HL-60 (cell line): ENCODE measurements around the gene FOXO1.

ENCODE experiments used
- DNase-seq, 2 experiments: peaks; one replicate each; pipeline ENCODE4 v3.0.0-alpha.2; 2010 to 2020; ENCODE audit warnings: low read depth in 1 of 2, low spot score in 1 of 2
- H3K27ac ChIP-seq: fragments of 250-450 bp; sonication (Bioruptor Pico); replicated peaks from 2 replicates; pipeline ENCODE4 v1.5.1; 2020; ENCODE audit warnings: mild to moderate bottlenecking, moderate library complexity
- H3K27me3 ChIP-seq: fragments of 250-450 bp; sonication (Bioruptor Pico); 2 replicates; pipeline ENCODE4 v1.5.1; 2021; ENCODE audit warnings: mild to moderate bottlenecking, moderate library complexity; ENCODE audit not compliant: insufficient read depth, poor library complexity, severe bottlenecking
- H3K4me3 ChIP-seq: replicated peaks from 2 replicates; pipeline ENCODE4 v1.5.1; 2011; ENCODE audit warnings: mild to moderate bottlenecking, control low read depth, low read length; ENCODE audit not compliant: insufficient read depth
- GABPA ChIP-seq: IDR thresholded peaks from 2 replicates; pipeline ENCODE4 v1.6.1; 2012; ENCODE audit warnings: low read depth
- POLR2AphosphoS5 ChIP-seq: IDR thresholded peaks from 2 replicates; pipeline ENCODE4 v1.6.1; 2012; ENCODE audit warnings: low read depth
- SPI1 ChIP-seq: IDR thresholded peaks from 2 replicates; pipeline ENCODE4 v1.6.1; 2012; ENCODE audit warnings: low read depth, mild to moderate bottlenecking, borderline replicate concordance
- TF ChIP-seq, protein P1 (sequence below): IDR thresholded peaks from one replicate; pipeline ENCODE4 v1.5.1; 2011; ENCODE audit warnings: low read length, control low read depth, inconsistent platforms; ENCODE audit not compliant: insufficient read depth
- TF ChIP-seq, protein P2 (sequence below): IDR thresholded peaks from 2 replicates; pipeline ENCODE4 v1.6.1; 2012; ENCODE audit warnings: low read depth; ENCODE audit not compliant: insufficient replicate concordance

FOXO1 gene

DNA sequence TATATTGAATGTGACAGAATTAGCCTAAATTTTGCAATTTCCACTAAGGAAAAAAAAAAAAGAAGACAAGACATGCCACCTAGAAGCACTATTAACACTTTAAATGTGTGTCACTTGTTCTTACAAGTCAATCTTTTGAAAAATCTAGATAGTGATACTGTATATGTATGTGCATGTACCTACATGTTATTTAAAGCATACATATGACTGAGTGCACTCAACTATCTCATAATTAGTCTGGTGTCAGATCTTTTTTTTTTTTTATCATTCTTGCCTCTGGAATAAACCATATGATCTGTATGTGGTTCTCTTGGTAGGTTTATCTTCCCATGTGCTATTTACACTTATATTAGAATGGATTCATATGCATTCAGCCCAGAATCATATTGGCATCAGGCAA is 62.3 kb downstream of the FOXO1 start:
- no peak overlapping the region for H3K27ac ChIP-seq
- TF ChIP-seq GABPA (no peak), SPI1 (no peak), POLR2AphosphoS5 (no peak)
- TF ChIP-seq, protein P1, sequence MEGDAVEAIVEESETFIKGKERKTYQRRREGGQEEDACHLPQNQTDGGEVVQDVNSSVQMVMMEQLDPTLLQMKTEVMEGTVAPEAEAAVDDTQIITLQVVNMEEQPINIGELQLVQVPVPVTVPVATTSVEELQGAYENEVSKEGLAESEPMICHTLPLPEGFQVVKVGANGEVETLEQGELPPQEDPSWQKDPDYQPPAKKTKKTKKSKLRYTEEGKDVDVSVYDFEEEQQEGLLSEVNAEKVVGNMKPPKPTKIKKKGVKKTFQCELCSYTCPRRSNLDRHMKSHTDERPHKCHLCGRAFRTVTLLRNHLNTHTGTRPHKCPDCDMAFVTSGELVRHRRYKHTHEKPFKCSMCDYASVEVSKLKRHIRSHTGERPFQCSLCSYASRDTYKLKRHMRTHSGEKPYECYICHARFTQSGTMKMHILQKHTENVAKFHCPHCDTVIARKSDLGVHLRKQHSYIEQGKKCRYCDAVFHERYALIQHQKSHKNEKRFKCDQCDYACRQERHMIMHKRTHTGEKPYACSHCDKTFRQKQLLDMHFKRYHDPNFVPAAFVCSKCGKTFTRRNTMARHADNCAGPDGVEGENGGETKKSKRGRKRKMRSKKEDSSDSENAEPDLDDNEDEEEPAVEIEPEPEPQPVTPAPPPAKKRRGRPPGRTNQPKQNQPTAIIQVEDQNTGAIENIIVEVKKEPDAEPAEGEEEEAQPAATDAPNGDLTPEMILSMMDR = no peak
- TF ChIP-seq, protein P2, sequence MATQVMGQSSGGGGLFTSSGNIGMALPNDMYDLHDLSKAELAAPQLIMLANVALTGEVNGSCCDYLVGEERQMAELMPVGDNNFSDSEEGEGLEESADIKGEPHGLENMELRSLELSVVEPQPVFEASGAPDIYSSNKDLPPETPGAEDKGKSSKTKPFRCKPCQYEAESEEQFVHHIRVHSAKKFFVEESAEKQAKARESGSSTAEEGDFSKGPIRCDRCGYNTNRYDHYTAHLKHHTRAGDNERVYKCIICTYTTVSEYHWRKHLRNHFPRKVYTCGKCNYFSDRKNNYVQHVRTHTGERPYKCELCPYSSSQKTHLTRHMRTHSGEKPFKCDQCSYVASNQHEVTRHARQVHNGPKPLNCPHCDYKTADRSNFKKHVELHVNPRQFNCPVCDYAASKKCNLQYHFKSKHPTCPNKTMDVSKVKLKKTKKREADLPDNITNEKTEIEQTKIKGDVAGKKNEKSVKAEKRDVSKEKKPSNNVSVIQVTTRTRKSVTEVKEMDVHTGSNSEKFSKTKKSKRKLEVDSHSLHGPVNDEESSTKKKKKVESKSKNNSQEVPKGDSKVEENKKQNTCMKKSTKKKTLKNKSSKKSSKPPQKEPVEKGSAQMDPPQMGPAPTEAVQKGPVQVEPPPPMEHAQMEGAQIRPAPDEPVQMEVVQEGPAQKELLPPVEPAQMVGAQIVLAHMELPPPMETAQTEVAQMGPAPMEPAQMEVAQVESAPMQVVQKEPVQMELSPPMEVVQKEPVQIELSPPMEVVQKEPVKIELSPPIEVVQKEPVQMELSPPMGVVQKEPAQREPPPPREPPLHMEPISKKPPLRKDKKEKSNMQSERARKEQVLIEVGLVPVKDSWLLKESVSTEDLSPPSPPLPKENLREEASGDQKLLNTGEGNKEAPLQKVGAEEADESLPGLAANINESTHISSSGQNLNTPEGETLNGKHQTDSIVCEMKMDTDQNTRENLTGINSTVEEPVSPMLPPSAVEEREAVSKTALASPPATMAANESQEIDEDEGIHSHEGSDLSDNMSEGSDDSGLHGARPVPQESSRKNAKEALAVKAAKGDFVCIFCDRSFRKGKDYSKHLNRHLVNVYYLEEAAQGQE = no peak

DNA sequence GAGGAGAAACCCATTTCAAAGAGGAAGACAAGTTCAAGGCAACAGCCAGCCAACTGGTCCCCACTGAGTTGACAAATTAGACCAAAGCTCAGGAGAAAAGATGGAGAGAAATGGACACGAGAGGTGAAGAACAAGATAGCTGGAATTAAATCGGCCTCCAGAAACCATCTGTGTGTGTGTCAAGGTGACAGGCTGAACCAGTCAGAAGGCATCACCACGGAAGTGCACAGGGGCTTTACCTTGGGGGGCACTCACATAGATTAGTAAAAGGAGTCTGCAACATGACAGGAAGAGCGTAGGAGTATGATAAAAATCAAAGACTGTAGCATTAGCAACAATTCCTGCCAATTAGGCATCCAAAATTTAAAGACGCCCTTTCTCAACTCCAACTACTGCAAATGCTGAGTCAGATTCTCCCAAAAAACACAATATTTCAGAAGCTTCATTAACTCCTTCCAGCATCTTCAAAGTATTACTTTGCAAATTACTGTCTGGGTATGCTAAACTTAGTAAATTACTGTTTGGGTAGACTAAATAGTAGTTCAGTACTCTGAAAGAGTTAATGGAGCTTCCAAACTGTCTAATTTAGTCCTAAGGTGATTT is 66.2 kb downstream of the FOXO1 start:
- TF ChIP-seq, protein P2 = no peak
- TF ChIP-seq POLR2AphosphoS5 = no peak
- TF ChIP-seq, protein P1 = no peak
- no peak for TF ChIP-seq GABPA
- no peak for TF ChIP-seq SPI1
- H3K27ac ChIP-seq = no peak overlapping the region
- H3K4me3 ChIP-seq = no peak overlapping the region
- DNase-seq = no peak
- peaks cover 14% of the 10 kb centered on the region for H3K27me3 ChIP-seq

More for the DNA sequence above, 62.3 kb downstream of the FOXO1 start:
- no peak for DNase-seq
- Histone ChIP-seq H3K4me3 (no peak overlapping the region), H3K27me3 (peaks cover 14% of the 10 kb centered on the region)

DNA sequence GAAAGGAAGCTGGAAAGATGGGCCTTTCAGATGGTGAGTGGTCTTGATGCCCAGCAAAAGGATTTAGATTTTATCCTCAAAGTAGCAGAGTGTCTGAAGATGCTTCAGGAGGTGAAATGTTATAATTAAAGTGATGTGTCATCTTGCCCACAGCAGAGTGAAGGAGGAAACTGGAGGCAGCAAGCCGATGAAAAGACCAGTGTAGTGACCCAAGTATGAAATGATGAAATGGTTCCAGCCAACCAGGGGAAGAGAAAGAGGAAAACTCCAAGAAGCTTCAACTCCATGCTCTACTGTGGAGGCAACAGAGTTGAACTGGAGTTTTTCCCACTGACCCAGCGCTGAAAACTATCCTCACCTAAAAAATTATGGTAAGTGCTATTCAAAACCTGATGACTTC is 66.7 kb downstream of the FOXO1 start:
- no peak overlapping the region for H3K27ac ChIP-seq
- peaks cover 14% of the 10 kb centered on the region for H3K27me3 ChIP-seq
- no peak for TF ChIP-seq SPI1
- no peak for TF ChIP-seq POLR2AphosphoS5
- TF ChIP-seq, protein P2 = no peak
- TF ChIP-seq GABPA = no peak
- no peak for DNase-seq
- no peak overlapping the region for H3K4me3 ChIP-seq
